Astrocyte of the cerebellum (primary cell): ENCODE results near the gene TBC1D8.

Source experiments
- DNase-seq: peaks from one replicate; pipeline ENCODE4 v3.0.0-alpha.2; 2011; ENCODE audit warnings: low read depth
- H3K4me3 ChIP-seq: 2 replicates; pipeline ENCODE4 v1.5.1; 2011; ENCODE audit warnings: mild to moderate bottlenecking, low read depth, low read length, moderate library complexity
- in situ Hi-C: cut with HindIII; loops from 2 replicates; pipeline ENCODE4 v1.10.0; 2017; ENCODE audit warnings: low sequenced_read_pairs
- TF ChIP-seq, protein P1 (sequence below): IDR thresholded peaks from 2 replicates; pipeline ENCODE4 v1.5.1; 2012; ENCODE audit warnings: low read length, low read depth, moderate library complexity, mild to moderate bottlenecking; ENCODE audit errors: missing control alignments

Gene TBC1D8

DNA sequence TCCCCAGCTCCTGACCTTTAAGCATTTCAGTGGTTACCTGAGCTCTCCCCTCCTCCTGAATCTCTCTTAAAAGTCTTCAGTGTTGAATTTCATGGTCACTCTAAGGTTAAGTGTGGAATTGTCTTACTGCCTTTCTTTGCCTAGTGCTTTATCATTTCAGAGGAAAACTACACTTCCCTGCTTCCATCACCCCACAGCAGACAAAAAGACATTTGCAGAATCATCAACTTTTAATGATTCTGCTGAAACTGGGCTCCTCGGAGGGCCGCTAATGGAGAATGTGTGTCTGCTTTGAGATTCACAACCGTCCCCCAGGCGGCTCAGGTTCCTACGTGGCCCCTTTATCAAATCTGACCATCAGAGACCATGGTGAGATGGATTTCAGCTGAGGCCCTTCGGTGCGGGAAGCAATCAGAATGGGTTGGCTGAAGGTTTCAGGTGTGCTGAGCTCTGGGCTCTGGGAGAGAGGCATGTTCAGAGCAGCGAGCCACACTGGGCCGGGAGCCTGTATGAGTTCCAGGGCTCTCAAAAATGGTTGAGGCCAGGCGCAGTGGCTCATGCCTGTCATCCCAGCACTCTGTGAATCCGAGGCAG, 41.9 kb upstream of the TBC1D8 start:
- TF ChIP-seq, protein P1, sequence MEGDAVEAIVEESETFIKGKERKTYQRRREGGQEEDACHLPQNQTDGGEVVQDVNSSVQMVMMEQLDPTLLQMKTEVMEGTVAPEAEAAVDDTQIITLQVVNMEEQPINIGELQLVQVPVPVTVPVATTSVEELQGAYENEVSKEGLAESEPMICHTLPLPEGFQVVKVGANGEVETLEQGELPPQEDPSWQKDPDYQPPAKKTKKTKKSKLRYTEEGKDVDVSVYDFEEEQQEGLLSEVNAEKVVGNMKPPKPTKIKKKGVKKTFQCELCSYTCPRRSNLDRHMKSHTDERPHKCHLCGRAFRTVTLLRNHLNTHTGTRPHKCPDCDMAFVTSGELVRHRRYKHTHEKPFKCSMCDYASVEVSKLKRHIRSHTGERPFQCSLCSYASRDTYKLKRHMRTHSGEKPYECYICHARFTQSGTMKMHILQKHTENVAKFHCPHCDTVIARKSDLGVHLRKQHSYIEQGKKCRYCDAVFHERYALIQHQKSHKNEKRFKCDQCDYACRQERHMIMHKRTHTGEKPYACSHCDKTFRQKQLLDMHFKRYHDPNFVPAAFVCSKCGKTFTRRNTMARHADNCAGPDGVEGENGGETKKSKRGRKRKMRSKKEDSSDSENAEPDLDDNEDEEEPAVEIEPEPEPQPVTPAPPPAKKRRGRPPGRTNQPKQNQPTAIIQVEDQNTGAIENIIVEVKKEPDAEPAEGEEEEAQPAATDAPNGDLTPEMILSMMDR = no peak
- in situ Hi-C loops = no loop called here
- no peak overlapping the region for H3K4me3 ChIP-seq
- DNase-seq = no peak

DNA sequence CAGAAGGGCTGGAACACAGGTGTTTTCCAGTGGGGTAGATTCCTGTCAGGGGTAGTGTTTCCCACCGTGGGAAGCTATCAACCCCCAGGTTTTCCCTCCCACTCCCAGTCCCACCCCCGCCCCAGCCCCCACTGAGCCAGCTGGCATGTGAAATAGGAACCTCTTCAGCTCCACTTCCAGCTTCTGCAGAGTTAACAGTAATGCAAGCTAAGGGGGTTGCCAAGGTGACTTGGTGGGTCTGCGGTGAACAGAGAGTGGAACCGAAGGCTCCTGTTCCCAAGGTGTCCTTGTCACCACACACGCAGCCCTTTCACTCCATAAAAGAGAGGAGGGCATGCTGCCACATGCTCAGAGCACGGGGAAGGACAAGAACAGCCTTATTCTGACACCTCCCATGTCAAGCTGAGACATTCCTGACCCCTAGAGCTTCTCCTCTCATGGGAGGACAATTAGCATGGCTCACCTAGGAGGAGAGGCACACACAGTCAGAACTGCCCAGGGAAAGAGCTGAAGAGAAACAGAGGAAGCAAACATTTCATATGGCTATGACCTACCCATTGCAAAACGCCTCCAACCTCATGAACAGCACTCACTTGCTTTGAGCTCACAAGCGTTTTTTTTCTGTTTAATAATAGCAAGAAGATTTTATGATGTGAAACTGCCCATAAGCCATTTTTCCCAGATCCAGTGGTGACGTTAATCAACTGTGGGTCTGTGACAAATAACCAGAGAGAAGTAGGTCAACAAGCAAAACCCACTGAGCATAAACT, 39.8 kb upstream of the TBC1D8 start:
- H3K4me3 ChIP-seq = no peak overlapping the region
- no peak for DNase-seq
- TF ChIP-seq, protein P1 = no peak

DNA sequence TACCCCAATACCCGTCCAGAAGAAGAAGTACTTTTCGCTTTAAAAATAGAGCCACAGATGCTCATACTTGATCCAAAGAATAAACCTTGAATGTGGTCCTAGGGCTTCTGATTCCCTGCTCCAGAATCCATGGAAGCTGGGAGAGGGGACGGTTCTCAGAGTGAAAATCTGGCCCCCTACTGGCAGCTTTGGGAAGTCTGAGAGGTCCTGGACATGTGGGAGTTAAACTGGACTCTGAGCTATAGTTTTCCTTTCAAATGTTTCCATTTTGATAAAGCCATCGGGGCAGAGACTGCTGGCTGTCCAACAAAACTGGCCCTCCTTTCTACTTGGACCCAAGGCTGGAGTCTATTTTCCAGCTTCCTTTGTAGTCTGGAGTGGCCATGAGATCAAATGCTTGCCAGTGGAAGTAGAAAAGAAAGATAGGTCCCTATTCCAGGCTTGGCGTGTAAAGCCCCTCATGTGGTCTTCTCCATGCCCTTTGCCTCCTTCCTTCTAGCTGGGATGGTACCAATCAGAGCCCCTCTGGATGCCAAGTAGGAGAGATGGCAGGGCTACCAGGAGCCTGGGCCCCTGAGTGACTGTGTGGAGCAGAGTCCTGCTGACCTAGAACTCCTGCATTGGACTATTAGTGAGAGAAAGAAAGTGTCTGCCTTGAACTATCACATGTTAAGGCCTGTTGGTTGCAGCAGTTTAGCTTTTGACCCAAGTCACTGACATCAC, 37.7 kb upstream of the TBC1D8 start:
- in situ Hi-C loops = no loop called here
- DNase-seq = peak; percentile 20
- H3K4me3 ChIP-seq = no peak overlapping the region

More for the DNA sequence above, 39.8 kb upstream of the TBC1D8 start:
- in situ Hi-C loops = no loop called here

DNA sequence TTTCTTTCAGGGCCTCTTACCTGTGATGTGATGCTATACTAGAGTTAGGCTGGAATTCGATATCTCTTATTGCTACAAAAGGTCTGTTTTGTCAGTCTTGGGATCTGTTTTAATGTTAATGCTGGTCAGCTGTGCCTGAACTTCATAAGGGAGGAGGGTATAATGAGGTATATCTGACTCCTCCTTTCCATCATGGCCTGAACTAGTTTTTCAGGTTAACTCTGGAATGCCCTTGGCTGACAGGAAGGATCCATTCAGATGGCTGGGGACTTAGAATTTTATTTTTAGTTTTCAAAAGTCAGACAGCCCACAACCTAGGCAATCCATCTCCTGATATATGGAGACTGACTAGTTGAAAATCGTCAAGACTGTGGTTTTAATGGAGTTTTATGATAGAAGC, 35.9 kb upstream of the TBC1D8 start:
- in situ Hi-C loops = no loop called here
- TF ChIP-seq, protein P1 = no peak

More for the DNA sequence above, 37.7 kb upstream of the TBC1D8 start:
- TF ChIP-seq, protein P1 = peak; percentile 70

DNA sequence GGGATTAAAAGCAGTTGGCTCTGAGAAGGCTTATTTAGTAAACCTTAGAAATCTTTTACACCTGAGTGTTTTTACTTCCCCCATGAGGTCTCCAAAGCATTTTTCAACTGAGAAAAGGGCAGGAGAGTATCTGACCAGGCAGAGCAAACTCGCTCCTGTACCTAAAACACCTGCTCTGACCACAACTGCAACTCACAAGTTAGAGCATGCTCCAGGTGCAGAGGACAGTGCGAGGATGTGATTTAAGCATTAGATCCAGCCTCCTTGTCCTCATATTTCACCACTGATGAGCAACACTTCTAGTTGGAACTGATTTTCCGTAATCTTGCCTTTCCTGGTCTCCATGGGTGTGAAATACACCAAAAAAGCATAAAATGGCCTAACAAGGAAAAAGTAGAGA, 34.5 kb upstream of the TBC1D8 start:
- no peak for DNase-seq
- in situ Hi-C loops = no loop called here
- TF ChIP-seq, protein P1 = no peak
- H3K4me3 ChIP-seq = no peak overlapping the region

More for the DNA sequence above, 35.9 kb upstream of the TBC1D8 start:
- no peak for DNase-seq
- H3K4me3 ChIP-seq = no peak overlapping the region

DNA sequence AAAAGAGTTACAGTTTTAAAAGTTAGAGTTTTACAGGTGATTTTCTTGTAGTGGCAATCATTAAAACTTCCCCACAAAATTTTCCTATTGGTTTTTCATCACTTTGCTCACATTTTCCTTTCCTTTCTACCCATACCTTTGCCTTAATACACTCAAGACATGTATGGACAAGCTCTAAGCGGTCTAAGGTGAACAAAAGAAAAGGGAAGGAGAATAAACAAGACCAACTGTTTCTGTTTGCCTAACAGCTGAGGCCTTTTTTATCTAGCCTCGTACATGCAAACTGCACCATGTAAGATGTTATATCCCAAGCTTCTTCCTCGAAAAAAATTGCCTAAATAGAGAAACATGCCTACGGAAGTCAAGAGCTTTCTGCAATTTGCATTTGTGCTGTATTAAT, 33.9 kb upstream of the TBC1D8 start:
- TF ChIP-seq, protein P1 = no peak
- no peak overlapping the region for H3K4me3 ChIP-seq
- in situ Hi-C loops = no loop called here
- no peak for DNase-seq
